IPS DF 4.7 (cell line): ENCODE data around the gene CDKAL1.
"Not testable (repeated sequence)": the region's sequence is repeated elsewhere in the genome, so short reads cannot be mapped to it uniquely, and the experiment has no call there.

Experiments used
- DNase-seq: peaks from one replicate; pipeline ENCODE4 v3.0.0-alpha.2; 2013; ENCODE audit warnings: low spot score; ENCODE audit errors: extremely low read depth

Gene CDKAL1

GRCh38 chr6:20534295-20535262, at the start of gene CDKAL1:
CDKAL1 (plus strand) TSS chr6:20534457; CDS start chr6:20546351, 11,894 bp downstream.
- peak; percentile 79 for DNase-seq

DNA sequence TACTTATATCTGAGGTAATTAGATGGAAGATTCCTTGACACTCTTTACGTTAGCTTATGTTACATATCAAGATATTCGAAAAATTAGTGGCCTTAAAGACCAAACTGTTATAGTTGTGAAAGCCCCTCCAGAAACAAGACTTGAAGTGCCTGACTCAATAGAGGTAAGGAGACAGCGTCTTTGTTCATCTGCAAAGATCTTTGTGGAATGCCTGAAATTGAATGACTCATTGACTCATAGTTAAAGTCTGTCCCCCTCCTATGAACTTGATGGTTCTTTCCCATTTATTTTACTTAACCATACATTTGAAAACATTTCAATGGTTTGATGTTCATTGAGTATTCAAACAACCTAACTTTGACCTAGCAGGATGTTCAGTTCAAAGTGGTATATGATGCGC, 47.6 kb upstream of the CDKAL1 start:
- no peak for DNase-seq

DNA sequence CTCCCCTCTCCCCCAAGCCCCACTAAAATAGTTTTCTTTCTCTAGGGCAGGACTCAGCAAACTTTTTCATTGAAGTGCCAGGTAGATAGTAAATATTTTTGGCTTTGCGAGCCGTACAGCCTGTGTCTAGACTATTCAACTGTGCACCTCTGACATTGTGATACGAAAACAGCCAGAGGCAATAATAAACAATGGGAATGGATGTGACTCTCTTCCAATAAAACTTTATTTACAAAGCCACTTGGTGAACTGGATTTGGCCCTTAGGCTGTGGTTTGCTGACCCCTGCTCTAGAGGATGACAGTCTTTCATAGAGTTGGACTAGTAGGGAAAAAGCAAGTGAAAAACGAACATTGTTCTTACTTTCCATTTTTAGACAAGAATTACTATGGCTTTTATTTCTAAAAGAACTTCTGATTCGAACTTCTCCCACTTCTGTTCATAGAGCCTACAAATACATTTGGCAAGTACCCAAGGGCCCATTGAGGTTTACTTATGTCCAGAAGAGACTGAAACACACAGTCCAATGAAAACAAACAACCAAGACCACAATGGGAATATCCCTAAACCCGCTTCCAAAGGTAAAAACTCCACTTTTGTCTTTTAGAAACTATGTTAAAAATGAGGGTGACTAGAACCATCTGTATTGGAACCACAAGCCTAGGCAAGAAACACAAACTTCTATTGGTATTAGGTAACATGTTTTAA, 46.4 kb upstream of the CDKAL1 start:
- DNase-seq, result no peak

GRCh38 chr6:20490591-20490990, 43.7 kb upstream of the CDKAL1 start:
- no peak for DNase-seq

- DNase-seq, result no peak
Measured at GRCh38 chr6:20492099-20492498, 42.2 kb upstream of the CDKAL1 start.

DNA sequence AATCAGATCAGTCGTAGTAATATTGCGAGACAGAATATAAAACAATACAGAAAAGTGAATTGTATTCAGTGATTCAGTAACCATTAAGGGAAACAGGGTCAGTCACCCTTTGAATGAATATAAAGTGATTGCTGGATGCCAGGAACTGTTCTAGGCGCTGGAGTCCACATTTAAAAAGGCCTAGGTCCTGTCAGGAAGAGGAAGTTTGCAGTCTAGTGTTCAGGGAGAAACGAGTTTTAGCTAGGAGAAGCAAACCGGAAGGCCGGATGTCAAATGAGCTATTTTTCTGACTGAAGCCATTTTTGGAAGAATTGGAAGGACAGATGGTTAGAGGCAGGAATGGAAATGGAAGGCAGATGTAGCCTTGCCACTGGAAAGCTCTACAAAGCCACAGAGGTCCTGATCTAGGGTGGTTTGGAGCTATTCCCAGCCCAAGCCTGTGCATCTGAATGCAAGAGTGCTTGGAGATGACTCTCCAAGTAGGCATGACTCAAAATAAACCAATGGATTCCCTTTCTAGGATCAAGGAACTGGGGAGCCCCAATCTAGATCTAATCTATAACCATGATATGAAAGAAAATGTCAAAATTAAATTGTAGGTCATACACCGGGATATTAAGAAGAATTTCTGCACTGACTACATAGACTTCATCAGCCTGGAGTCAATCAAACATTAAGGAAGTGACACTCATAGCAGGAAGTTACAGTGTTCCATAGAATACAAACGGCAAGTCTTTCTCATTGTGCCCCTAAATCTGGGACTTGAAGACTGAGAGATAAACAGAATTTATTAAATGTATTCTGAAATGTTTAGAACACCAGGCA, 36.8 kb upstream of the CDKAL1 start:
- no peak for DNase-seq

DNA sequence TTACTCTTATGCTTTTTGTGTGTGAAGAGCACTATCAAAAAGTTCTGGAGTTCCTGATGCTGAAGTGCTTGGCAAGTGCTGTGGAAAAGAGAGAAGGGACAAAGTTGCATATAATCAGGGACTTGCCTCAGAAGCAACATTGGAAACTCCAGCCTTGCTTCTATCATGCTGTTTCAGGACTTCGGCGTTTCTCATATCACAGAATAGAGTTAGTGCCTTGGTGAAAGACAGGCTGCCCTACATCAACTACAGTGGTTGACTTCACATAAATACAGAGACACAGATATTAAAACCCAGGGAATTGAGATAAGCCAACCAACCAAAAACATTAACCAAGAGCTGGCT, 36.2 kb upstream of the CDKAL1 start:
- DNase-seq, result no peak

GRCh38 chr6:20509212-20509611, 25.0 kb upstream of the CDKAL1 start:
- no peak for DNase-seq

DNA sequence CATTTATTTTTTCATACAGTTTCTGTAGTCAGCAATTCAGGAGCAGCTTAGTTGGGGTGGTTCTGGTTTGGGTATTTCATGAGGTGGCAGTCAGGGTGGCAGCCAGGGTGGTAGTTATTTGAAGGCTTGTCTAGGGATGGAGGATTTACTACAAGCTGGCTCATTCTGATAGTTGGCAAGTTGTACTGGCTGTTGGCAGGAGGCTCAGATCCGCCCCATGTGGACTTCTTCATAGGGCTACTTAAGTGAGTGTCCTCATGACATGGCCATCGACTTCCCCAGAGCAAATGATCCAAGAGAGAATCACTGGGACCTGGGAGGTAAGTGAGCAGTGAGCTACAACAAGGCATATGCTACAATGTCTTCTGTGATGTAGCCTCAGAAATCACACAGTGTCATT, 22.4 kb upstream of the CDKAL1 start:
- DNase-seq, result no peak

DNA sequence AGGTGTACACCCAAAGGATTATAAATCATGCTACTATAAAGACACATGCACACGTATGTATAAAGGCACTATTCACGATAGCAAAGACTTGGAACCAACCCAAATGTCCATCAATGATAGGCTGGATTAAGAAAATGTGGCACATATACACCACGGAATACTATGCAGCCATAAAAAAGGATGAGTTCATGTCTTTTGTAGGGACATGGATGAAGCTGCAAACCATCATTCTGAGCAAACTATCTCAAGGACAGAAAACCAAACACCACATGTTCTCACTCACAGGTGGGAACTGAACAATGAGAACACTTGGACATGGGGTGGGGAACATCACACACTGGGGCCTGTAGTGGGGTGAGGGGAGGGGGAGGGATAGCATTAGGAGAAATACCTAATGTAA, 9.0 kb upstream of the CDKAL1 start:
- DNase-seq, result not testable (repeated sequence)

DNA sequence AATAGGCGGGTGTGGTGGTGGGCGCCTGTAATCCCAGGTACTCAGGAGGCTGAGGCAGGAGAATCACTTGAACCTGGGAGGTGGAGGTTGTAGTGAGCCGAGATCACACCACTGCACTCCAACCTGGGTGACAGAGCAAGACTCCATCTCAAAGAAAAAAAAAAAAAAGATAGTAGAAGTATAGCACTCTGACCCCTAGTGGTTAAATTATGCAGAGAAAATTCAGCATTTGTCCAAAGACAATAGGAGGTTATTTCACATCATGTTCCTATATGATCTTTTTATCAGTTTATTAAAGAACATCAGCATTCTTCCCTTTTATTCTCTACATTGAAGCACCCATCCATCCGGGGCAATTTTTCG, 5.2 kb upstream of the CDKAL1 start:
- not testable (repeated sequence) for DNase-seq

DNA sequence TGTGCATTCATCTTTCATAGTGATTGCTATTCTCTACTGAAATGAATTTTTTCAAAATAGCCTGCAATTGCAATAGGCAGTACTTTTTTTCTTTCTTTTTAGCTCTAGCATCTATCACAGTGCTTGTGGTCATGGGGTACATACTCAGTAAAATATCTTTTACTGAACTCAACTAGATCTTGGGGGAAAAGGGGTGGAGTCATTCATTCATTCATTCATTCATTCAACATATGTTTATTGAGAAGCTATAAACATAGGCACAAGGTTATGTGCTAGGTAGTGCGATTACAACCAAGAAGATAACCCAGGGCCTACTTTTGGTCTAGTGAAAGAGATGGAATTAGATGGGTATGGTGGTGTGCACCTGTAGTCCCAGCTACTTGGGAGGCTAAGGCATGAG, 1.4 kb upstream of the CDKAL1 start:
- DNase-seq, result no peak

DNA sequence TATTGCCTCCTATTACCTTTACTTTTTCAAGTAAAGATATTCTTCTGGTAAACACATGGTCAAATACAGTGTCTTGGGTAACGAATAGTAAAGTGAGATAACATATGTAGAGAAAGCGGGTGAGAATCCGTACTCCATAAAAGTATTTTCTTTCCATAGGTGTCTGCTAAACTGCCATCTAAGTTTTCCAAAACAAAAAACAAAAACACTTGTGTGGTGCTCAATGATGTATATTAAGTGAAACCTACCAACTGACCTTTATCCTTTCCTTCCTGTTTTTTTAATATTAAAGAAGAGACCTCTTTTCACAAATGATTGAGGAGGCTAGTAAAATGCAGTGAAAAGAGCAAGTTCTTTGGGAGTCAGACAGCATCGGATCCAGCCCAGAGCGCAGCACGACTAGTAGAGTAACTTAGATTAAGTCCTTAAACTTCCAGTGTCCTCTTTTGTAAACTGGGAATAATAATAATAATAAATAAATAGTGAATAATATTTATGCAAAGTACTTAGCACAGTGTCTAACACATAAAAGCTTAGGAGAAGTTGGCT, 437 bp upstream of the CDKAL1 start:
- no peak for DNase-seq

DNA sequence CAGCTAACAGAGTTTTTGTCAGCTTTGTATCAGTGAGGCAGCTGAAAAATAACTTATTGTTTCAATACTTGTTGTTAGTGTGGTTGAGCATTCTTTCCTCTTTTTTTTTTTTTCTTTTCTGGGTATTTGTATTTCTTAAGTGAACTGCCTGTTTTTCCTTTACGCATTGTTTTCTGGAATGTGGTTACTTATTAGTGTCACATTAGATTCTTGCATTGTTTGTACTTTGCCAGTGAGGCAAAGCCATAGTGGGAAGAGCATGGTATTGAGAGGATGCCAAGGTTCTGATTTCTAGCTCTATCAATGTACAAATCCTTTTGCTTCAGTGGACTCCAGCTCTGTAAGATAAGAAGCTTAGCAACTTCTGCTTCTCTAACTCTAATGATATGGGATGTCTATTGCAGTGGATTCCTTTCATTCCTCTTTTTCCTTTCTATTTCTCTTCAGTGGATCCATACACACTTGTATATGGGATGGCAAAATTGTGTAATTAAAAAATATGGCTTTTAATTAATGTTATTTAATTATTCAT, 3.9 kb downstream of the CDKAL1 start:
- no peak for DNase-seq

- DNase-seq, result no peak
Measured at GRCh38 chr6:20538907-20539306, 4.7 kb downstream of the CDKAL1 start.

- no peak for DNase-seq
Measured at GRCh38 chr6:20539387-20539786, 5.1 kb downstream of the CDKAL1 start.

GRCh38 chr6:20540683-20541082, 6.4 kb downstream of the CDKAL1 start:
- no peak for DNase-seq

DNA sequence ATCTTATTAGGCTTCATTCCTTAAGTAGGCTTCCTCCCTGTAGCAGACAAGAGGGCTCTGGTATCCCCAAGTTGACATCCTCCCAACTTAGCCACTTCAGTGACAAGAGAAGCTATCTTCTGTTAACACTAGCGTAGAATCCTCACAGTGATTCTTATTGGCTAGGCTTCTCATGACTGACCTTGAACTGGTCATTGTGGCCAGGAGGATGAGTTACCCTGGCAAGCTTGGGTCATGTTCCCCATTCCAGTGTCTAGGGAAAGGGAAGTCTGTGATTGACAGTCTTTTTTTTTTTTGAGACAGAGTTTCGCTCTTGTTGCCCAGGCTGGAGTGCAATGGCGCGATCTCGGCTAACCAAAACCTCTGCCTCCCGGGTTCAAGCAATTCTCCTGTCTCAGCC, 7.1 kb downstream of the CDKAL1 start:
- DNase-seq, result no peak

GRCh38 chr6:20542927-20543602, 8.8 kb downstream of the CDKAL1 start:
- no peak for DNase-seq

DNA sequence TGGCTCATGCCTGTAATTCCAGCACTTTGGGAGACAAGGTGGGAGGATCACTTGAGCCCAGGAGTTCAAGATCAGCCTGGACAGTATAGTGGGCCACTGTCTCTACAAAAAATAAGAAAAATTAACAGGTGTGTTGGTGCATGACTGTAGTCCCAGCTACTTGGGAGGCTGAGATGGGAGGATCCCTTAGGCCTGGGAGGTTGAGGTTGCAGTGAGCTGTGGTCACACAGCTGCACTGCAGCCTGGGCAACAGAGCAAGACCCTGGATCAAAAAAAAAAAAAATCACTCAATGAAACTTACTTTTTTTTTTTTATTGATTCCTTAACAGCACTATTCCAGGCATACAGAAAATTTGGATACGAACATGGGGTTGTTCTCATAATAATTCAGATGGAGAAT, 14.0 kb downstream of the CDKAL1 start:
- no peak for DNase-seq

DNA sequence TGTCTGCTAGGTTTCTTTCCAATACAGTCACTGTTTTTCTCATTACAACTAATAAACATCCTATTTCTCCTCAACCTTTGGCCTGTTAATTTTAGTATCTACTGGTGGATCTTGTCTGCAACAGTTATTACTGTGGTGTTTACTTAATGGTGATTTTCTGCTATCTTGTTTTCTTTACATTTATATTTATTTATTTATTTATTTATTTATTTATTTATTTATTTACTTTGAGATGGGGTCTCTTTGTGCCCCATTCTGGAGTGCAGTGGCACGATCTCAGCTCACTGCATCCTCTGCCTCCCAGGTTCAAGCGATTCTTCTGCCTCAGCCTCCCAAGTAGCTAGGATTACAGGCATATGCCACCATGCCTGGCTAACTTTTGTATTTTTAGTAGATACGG, 15.1 kb downstream of the CDKAL1 start:
- DNase-seq, result not testable (repeated sequence)
